ENCODE measurements around the gene SEMA6A.

Gene SEMA6A

GRCh38 chr5:116577064-116577788 lies 2.6 kb upstream of the SEMA6A start:
- no peak for DNase-seq (ENCODE audit: low read depth)

- DNase-seq (ENCODE audit: low read depth): no peak
Measured at GRCh38 chr5:116576053-116576713, 1.6 kb upstream of the SEMA6A start.

DNA sequence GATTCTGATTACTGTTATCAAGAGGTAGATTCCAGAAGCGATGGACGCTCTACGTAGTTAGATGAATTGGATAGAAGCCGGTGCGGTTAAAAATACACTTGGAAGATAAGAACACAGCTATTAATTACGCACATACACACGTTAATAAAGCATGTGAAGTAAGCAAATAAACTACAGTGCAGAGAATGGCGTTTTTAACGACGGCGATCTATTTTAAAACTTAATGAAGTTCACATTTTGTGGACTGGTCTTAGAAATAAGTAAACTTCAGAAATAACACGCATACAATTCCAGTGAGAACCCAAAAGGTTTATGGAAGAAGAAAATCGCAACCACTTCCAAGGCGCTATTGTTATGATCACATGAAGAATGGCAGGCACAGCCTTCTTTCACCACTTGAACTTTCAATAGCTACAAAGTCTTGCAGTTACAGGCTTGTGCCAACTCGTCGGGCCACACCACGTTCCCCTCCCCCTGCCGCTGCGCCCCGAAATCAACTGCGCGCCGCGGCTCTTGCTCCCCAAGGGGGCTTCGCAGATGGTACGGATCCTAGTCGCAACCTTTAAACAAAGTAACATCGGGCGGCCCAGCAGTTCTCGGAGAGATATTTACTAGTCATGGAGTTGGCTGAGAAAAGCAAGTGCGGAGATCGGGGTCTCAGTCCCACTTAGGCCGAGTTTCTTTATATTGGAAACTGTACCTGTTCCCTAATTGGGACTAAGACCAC lies 866 bp upstream of the SEMA6A start:
- no peak for DNase-seq (ENCODE audit: low read depth)

GRCh38 chr5:116573702-116574366 lies 789 bp downstream of the SEMA6A start:
- DNase-seq (ENCODE audit: low read depth): no peak

DNA sequence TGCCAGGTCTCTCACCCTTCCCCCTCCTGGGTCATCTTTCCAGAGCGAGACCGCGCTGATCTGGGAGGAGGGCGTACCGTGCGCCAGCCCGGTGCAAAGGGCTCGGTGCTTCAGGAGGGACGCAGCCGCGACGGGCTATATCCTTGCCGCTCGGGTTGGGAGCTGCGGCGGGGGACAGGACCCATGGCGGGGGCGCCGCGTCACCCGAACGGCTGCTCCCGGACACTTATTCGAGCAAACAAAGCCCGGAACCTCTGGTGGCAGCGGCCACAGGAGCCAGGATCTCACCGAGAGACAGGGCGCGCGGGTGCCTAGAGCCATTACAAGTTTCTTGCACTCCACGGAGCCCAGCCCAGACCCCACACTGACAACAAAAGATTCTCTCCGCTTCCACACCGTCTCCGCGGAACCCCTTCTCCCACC lies 1.3 kb downstream of the SEMA6A start:
- DNase-seq (ENCODE audit: low read depth): no peak

DNA sequence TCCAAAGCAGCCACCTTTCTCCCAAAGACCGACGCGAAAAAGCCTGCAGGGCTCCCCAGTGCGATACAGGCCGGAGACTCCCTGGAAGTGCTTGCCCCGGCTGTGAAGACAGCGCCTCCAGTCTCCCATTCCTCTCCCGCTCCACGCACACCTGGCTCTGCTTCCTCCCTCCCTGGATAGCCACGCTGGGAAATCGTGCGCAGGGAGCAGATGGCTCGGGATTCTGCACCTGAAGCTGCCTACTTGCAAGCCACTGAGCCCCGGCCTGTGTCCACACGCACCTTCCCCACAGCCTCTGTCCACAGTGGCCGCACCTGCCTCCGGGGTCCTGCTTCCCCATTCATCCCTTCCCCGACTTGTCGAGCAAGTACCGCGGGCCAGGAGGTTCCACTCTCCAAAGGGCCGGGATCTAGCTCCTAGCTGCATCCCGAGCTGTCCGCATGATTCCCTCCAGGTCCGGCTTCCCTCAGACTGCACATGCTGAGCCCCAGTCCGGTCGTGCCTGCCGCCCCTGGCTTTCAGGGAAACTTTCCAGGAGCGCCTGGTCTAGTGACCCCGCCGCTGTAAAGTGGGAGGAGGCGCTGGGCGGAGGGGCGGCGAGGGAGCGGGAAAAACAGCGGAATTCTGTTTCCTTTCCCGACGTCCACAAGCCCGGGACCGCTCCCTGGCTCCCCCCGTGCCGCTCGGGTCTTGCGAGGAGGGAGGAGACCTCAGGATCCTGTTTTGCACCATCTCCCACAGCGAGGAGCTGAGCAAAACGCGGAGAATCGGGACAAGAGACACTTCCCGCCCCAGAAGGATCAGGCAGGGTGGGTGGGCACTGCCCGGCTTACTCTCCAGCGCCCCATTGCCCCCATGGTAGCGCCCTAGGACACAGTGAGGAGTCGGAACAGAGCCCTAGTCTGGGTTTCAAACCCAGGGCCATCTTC lies 2.0 kb downstream of the SEMA6A start:
- DNase-seq (ENCODE audit: low read depth): no peak

DNA sequence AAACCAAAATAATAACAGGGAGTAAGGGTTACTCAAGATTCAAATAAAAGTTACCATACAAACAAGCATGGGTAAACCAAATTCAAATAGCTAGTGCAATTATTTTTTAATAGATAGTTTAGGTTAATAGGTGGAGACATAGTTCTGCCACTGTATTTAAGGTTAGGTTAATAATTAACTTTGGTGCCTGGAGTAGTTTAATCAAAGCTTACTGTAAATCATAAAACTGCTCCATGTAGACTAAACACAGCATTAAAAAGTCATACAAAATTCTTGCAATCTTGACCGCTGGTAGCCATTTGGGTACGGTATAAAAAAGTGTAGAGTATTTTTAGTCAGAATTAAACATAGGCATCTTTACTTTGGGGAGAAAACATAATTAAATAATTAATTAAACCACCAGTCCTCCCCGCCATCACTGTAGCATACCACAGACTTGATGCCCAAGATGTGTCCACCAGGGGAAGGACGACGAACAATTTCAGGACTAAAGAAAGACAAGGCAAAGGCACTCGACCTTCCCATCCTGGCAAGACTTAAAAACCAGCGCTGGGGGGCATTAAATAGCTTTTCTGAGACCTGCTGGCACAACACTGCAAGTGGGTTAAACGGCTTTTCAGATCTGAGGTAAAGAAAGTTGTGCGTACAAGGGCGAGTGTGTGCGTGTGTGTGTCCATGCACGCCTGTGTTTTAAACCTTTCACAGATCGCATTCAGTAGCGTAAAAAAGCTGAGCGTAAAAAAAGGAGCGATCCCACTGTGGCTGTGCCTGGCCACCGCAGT lies 2.9 kb downstream of the SEMA6A start:
- no peak for DNase-seq (ENCODE audit: low read depth)

GRCh38 chr5:116569999-116570398 lies 4.6 kb downstream of the SEMA6A start:
- DNase-seq (ENCODE audit: low read depth): no peak

DNA sequence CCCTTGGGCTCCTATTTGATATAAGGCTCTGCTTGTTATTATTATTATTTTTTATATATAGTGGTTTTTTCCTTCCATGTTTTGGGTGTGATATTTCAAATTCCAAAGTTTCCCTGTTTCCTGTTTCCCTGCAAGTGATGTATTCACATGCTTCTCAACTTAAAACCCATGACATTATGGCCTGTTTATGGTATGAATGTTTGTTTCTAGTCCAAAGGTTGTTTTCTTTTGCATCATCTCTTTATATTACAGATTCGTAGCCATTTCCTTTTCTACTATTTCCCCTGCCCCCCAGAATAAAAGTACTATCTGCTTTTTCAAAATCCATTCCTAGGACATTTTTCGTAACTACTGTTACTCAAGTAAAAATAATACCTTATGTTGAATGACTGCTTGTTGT lies 7.5 kb downstream of the SEMA6A start:
- DNase-seq (ENCODE audit: low read depth): no peak

- DNase-seq (ENCODE audit: low read depth): no peak
Measured at GRCh38 chr5:116566251-116566650, 8.4 kb downstream of the SEMA6A start.

DNA sequence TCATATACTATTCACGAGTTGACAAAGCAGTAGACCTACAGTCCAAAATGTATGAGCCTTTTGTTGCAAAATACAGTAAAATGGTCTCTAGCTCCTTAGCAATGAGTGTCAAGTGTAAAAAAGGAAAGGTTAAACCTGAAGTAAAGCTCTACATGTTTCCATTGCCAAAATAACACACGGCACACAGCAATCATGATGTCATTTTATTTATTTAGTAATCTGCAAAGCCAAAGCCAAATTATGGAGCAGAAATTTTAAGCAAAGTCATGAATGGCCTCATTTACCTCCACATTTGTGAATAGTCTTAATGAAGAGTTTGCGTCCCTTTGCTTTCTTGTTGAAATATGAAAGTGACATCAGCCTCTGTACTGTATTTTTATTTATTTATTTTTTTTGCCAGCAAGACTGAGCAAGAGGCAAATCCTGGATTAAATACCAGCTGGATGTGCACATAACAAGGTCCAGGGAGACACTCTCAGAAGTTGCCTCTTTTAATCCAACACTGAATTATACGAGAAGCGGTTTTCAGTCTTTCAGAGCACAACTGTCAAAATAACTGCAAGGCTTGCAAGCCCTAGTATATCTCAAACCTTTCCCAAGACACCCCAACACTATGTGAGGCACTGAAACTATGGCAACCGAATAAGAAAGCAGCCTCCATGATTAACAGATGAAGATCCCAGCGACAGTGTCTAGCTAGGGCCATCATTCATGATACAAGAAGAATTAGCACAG lies 9.7 kb downstream of the SEMA6A start:
- no peak for DNase-seq (ENCODE audit: low read depth)

GRCh38 chr5:116564312-116564711 lies 10.3 kb downstream of the SEMA6A start:
- DNase-seq (ENCODE audit: low read depth): no peak

DNA sequence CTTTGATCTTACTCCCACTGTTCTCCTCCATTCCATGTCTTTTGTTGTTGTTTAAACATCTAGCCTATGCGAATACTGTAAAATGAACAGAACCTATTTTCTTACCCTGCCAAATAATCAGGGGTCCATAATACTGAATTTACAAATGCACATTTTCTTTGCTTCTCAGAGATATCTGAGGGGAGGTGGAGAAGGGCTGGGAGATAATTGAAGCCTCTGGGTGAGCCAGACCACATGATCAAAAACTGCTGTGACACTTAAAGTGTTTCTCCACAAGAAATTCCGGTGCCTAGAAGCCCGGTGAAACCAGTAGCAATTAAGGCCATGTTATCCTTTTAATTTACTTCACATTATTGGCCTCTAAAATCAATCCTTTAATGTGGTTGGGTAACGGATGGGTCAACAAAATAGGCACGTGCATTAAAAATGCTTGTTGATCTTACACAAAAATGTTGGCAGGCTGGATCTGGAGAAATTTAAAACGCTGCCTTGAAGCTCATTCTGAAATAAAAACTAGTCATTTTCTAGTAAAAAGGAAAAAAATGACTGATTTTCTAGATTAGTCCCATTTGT lies 10.8 kb downstream of the SEMA6A start:
- DNase-seq (ENCODE audit: low read depth): no peak

DNA sequence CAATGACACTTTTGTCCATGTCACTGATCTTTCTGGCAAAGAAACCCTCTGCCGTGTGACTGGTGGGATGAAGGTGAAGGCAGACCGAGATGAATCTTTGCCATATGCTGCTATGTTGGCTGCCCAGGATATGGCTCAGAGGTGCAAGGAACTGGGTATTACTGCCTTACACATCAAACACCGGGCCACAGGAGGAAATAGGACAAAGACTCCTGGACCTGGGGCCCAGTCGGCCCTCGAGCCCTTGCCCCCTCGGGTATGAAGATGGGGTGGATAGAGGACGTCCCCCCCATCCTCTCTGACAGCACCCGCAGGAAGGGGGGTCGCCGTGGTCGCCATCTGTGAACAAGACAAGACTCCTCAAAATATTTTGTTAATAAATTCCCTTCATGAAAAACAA lies 12.0 kb downstream of the SEMA6A start:
- no peak for DNase-seq (ENCODE audit: low read depth)

DNA sequence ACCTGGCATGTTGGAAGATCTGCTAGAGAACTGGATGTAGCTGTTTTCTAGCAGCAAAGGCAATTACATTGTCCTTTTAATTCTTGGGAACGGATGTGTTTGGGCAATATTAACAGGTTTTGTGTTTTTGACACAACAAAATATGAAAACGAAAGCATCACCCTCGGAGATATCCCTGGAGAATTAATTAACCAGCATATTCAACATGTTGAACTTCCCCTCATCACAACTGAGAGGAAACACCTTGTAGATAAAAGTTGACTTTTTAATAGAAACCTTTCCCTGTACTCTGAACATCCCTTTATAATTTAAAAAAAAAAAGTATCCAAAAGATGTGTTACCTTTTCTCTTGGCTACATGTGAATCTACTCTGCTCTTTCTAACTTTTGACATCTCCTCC lies 13.0 kb downstream of the SEMA6A start:
- DNase-seq (ENCODE audit: low read depth): no peak

GRCh38 chr5:116559673-116560164 lies 14.9 kb downstream of the SEMA6A start:
- DNase-seq (ENCODE audit: low read depth): no peak

GRCh38 chr5:116559239-116559638 lies 15.4 kb downstream of the SEMA6A start:
- no peak for DNase-seq (ENCODE audit: low read depth)

DNA sequence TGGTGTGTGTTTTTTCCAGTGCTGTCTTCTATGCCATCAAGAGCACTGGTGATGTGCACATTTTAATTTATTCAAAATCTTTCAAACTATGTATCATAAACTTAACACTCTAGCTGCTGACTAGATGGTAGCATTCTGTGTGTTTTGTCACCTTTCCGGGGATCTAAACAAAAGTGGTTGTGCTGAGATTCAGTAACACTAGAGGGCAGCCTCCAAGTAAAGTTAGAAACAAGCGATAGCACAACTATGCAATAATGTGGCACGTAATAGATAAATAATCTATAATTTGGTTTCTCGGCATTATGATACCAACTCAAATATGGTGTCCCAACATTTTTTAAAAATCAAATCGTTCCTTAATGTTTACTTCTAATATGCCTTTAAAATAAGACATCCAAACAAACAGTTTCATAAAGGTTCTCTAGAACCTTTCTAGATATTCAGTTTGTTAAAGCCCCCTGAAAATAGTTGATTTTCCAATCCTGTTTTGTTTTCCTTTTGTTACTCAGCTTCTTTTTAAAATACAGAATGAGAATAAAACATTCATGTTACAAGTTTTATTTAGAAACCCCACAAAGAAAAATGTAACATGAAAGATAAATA lies 16.9 kb downstream of the SEMA6A start:
- no peak for DNase-seq (ENCODE audit: low read depth)

DNA sequence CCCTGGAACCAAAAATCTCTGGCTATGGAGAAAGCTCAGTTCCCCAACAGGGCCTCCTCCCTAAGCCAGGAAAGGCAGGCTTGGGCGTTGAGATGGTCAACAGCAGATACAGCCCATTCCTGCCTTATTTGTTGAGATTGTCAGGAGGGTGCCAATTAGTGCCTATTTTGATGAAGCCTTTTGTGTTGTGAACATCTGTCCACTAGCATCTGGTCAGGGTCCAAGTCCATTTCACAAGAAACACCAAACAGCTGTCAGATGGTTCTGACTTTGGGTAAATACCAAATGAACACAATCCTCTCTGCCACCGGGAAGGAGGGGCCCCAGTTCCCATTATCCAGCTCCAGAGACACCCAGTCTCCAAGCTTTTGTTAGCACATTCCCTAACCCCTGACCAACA lies 19.9 kb downstream of the SEMA6A start:
- DNase-seq (ENCODE audit: low read depth): no peak

All from T-helper 22 cell (primary cell).